ENCODE results near the gene EDIL3.

DNA sequence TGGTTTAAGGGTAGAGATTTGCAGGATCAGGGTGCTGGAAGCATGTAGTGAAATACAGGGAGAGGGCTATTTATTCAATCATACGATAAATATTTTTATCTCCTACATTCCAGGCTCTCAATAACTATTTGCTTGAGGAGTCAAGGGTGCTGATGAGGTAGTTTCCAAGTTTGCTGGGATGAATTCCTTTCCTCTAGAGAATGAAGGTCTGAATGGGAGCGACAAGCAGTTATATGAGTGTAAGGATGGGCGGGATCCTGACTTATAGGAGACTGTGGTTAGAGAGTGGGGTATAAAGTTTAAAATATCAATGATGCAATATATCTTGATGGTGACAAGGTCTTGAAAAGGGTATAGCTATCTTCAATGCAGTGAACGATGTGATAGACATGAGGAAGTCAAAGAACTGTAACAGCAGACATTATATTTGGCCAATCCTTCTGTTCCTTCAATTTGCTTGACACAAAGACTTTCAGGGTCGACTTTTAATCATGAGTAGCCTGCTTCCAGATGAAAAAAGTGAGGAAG, 462.9 kb downstream of the EDIL3 start:
- TF ChIP-seq ZBED1 (IDR thresholded peaks at IDR 0.05) (no peak), DPF2 (IDR thresholded peaks at IDR 0.05) (no peak), POLR3A (IDR thresholded peaks at IDR 0.05; ENCODE audit: borderline replicate concordance, extremely low read depth, insufficient read depth, insufficient read length) (no peak), MECOM (CRISPR knock-in tag; IDR thresholded peaks at IDR 0.05) (no peak), SRF (CRISPR knock-in tag; IDR thresholded peaks at IDR 0.05) (no peak), POLR2A (conservative IDR thresholded peaks at IDR 0.05) (no peak)

Measured in K562 (cell line).